Spleen (tissue), 7 donors: ENCODE measurements around the gene GABARAPL1.

Source experiments
- POLR2A ChIP-seq, 3 donors: fragments of 450-650 bp; IDR thresholded peaks; one replicate each; pipeline ENCODE4 v1.5.1; 2017; ENCODE audit warnings: antibody characterized with exemption in 3 of 3, mild to moderate bottlenecking in 1 of 3
- TF ChIP-seq, protein P1 (sequence below), 11 experiments: fragments of 200-600 bp in 7 of 11; fragments of 450-650 bp in 4 of 11; sonication (generic) in 4 of 11; IDR thresholded peaks in 8 of 11; conservative IDR thresholded peaks in 3 of 11; 1 replicate in 7 of 11; 2 replicates in 4 of 11; pipeline versions ENCODE4 v1.4.0 to v1.8.0; 2016 to 2021; ENCODE audit warnings: antibody characterized with exemption in 11 of 11, inconsistent platforms in 4 of 11, mild to moderate bottlenecking in 1 of 11
- donor health status: DM: no; HTN: no; CAD: no; lungs with moderate emphysema.
- donor health status: DM: no; HTN: no; CAD: no.
- donor health status: DM: no; HTN: no; CAD: no.

DNA sequence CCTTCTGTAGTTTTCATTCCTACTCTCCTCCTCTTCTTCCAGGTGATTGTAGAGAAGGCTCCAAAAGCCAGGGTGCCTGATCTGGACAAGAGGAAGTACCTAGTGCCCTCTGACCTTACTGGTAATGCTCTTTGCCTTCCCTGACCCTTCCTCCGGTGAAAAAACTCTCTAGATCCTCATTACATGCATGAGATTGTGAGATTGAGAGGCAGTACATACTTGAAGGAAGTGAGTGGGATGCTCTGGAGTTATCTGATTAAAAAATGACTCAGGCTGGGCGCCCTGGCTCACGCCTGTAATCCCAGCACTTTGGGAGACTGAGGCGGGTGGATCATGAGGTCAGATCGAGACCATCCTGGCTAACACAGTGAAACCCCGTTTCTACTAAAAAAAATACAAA is 5.3 kb downstream of the GABARAPL1 start:
- TF ChIP-seq, protein P1, sequence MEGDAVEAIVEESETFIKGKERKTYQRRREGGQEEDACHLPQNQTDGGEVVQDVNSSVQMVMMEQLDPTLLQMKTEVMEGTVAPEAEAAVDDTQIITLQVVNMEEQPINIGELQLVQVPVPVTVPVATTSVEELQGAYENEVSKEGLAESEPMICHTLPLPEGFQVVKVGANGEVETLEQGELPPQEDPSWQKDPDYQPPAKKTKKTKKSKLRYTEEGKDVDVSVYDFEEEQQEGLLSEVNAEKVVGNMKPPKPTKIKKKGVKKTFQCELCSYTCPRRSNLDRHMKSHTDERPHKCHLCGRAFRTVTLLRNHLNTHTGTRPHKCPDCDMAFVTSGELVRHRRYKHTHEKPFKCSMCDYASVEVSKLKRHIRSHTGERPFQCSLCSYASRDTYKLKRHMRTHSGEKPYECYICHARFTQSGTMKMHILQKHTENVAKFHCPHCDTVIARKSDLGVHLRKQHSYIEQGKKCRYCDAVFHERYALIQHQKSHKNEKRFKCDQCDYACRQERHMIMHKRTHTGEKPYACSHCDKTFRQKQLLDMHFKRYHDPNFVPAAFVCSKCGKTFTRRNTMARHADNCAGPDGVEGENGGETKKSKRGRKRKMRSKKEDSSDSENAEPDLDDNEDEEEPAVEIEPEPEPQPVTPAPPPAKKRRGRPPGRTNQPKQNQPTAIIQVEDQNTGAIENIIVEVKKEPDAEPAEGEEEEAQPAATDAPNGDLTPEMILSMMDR (IDR thresholded peaks at IDR 0.05 in 8 of 11, conservative IDR thresholded peaks at IDR 0.05 in 3 of 11), result no peak
- no peak for TF ChIP-seq POLR2A (IDR thresholded peaks at IDR 0.05)
